Measurements from ENCODE around the gene CEP170B.

DNA sequence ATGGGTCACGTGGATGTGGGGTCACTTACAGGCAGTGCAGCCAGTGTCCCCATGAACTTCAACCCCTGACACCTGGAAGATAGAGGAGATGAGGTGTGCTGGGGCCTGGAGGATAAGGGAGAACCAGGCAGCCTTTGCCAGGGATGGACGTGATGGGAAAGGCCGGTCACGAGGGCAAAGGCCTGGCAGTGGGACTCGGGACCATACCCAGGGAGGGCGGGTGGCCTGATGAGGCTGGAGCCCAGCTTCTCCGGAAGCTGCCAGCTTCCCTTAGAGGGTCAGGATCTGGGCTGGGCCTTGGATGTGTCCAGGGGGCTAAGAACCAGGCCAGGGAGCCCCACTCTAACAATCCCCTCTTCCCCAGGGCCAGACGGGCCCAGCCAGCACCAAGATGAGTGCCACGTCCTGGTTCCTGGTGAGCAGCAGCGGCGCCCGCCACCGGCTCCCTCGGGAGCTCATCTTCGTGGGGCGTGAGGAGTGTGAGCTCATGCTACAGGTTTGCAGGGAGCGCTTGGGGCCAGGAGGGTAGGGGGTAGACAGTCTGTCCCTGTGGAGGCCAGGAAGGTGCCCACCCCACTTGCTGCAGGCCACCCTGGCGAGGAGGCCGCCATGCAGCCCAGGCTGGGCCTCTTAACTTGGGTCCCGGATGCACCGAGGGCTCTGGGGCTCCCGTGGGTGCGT is 3.1 kb downstream of the CEP170B start:
- TF ChIP-seq, protein P1, sequence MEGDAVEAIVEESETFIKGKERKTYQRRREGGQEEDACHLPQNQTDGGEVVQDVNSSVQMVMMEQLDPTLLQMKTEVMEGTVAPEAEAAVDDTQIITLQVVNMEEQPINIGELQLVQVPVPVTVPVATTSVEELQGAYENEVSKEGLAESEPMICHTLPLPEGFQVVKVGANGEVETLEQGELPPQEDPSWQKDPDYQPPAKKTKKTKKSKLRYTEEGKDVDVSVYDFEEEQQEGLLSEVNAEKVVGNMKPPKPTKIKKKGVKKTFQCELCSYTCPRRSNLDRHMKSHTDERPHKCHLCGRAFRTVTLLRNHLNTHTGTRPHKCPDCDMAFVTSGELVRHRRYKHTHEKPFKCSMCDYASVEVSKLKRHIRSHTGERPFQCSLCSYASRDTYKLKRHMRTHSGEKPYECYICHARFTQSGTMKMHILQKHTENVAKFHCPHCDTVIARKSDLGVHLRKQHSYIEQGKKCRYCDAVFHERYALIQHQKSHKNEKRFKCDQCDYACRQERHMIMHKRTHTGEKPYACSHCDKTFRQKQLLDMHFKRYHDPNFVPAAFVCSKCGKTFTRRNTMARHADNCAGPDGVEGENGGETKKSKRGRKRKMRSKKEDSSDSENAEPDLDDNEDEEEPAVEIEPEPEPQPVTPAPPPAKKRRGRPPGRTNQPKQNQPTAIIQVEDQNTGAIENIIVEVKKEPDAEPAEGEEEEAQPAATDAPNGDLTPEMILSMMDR (conservative IDR thresholded peaks at IDR 0.05; ENCODE audit: low read length): no peak
- no peak for TF ChIP-seq EZH2phosphoT487 (IDR thresholded peaks at IDR 0.05; ENCODE audit: borderline replicate concordance)

Data from Loucy (cell line).